ENCODE measurements around the gene PWP2.

DNA sequence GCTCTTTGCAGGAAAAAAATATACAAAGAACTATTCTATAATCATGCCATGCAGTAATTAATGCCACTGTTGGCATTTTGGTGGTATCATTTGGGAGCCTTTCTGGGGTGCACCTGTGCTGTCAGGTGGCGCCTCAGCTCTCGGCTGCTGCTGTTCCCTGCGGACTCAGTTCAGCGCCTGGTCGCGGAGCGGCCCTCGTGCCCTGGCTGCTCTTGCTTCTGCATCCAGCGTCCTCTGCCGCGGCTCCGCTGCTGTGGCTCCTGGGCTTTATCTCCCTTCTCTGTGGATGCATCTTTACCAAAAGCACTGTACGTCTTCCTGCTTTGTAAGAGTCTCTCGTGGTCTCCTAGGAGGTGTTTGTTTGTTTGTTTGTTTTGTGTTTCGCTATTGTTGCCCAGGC lies 35.1 kb upstream of the PWP2 start:
- TF ChIP-seq, protein P1, sequence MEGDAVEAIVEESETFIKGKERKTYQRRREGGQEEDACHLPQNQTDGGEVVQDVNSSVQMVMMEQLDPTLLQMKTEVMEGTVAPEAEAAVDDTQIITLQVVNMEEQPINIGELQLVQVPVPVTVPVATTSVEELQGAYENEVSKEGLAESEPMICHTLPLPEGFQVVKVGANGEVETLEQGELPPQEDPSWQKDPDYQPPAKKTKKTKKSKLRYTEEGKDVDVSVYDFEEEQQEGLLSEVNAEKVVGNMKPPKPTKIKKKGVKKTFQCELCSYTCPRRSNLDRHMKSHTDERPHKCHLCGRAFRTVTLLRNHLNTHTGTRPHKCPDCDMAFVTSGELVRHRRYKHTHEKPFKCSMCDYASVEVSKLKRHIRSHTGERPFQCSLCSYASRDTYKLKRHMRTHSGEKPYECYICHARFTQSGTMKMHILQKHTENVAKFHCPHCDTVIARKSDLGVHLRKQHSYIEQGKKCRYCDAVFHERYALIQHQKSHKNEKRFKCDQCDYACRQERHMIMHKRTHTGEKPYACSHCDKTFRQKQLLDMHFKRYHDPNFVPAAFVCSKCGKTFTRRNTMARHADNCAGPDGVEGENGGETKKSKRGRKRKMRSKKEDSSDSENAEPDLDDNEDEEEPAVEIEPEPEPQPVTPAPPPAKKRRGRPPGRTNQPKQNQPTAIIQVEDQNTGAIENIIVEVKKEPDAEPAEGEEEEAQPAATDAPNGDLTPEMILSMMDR (conservative IDR thresholded peaks at IDR 0.05 in 1 of 2, IDR thresholded peaks at IDR 0.05 in 1 of 2; ENCODE audit: extremely low read depth in 1 of 2, insufficient read depth in 1 of 2, low read depth in 1 of 2, low read length in 2 of 2): no peak
- TF ChIP-seq EZH2 (IDR thresholded peaks at IDR 0.05; ENCODE audit: borderline replicate concordance, low read length): no peak
